EH (cell line): Measurements from ENCODE around the gene SSTR5.
"Not testable (repeated sequence)": the region's sequence is repeated elsewhere in the genome, so short reads cannot be mapped to it uniquely, and the experiment has no call there.

Experiments used
- DNase-seq: peaks from one replicate; pipeline ENCODE4 v3.0.0-alpha.2; 2015; ENCODE audit warnings: low read depth

Gene SSTR5

GRCh38 chr16:1073566-1074378, 1.2 kb downstream of the SSTR5 start:
- DNase-seq = no peak

GRCh38 chr16:1074379-1074649, 1.8 kb downstream of the SSTR5 start:
- DNase-seq = no peak

GRCh38 chr16:1075546-1075945, 3.0 kb downstream of the SSTR5 start:
- no peak for DNase-seq

- no peak for DNase-seq
These were observed 4.4 kb downstream of the SSTR5 start for GRCh38 chr16:1076801-1077576.

GRCh38 chr16:1077877-1078578, 5.5 kb downstream of the SSTR5 start:
- no peak for DNase-seq

GRCh38 chr16:1078579-1079021, 6.1 kb downstream of the SSTR5 start:
- no peak for DNase-seq

GRCh38 chr16:1079341-1079740, 6.8 kb downstream of the SSTR5 start:
- DNase-seq = no peak

- DNase-seq = no peak
These were observed 7.4 kb downstream of the SSTR5 start for GRCh38 chr16:1079786-1080525.

GRCh38 chr16:1080801-1081733, 8.5 kb downstream of the SSTR5 start:
- DNase-seq = no peak

- no peak for DNase-seq
These were observed 9.3 kb downstream of the SSTR5 start for GRCh38 chr16:1081734-1082265.

- peak; percentile 24 for DNase-seq
These were observed 9.9 kb downstream of the SSTR5 start for GRCh38 chr16:1082266-1082951.

GRCh38 chr16:1082952-1083675, 10.6 kb downstream of the SSTR5 start:
- no peak for DNase-seq

GRCh38 chr16:1084971-1085370, 12.4 kb downstream of the SSTR5 start:
- no peak for DNase-seq

GRCh38 chr16:1086443-1086842, 13.9 kb downstream of the SSTR5 start:
- DNase-seq = not testable (repeated sequence)

- DNase-seq = no peak
These were observed 16.0 kb downstream of the SSTR5 start for GRCh38 chr16:1088295-1089170.

GRCh38 chr16:1089439-1089821, 16.9 kb downstream of the SSTR5 start:
- DNase-seq = no peak

GRCh38 chr16:1089822-1090619, 17.5 kb downstream of the SSTR5 start:
- DNase-seq = no peak
